NCI-H524 treated with DMSO at 0.1 percent for 48 hours (cell line): Measurements from ENCODE around the gene MLLT10.

ENCODE experiments used
- DNase-seq: peaks from one replicate; lab custom pipeline; 2025; lab: John Stamatoyannopoulos, UW

The MLLT10 gene

DNA sequence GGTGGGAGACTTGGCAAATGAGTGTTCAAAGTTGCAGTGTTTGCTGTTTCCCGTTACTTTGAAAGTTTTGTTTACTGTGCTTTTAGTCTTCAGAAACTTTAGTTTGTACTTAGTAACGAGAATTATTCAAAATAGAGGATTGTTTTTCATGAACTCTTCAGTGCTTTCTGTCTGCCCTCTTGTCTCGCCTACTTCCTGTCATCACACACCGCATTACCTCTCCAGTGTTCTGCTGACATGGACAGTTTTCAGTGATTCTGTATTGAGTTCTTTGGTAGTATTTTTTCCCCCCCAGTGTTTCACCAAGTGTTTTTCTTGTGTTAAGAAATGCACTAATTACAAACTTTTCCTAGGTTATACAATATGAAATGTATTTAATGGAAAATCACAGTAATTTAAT, 207.0 kb downstream of the MLLT10 start:
- DNase-seq: no peak

DNA sequence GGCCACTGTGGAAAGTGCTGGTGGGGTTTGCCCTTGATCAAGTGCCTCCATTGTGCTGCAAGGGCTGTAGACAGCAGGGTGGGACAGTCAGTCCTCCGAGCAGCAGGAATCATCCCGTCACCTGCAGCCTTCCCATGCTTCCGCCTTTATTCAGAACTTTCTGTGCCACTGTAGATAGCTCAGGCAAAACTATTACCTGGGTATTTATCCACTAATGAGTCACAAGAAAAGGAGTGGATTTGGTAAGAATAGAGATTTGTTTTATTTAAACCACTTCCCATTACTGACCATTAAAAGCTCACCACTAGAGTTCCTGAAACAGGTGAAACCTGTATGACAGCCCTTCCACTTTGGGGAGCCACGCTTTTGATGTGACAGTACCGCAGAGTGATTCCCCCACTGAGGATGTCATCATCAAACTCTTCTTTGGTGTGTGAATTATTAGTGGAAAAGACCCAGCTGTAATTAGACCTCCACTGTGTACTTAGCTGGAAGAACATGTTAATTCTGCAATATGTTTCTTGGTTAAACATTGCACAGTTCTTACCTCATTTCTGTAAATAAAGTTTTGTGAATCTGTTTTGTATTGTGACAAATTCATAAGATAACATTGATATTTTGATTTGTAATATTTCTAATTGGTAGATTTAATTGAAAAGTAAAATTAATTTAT, 208.8 kb downstream of the MLLT10 start:
- no peak for DNase-seq

GRCh38 chr10:21744223-21744622, 210.2 kb downstream of the MLLT10 start:
- DNase-seq: no peak

DNA sequence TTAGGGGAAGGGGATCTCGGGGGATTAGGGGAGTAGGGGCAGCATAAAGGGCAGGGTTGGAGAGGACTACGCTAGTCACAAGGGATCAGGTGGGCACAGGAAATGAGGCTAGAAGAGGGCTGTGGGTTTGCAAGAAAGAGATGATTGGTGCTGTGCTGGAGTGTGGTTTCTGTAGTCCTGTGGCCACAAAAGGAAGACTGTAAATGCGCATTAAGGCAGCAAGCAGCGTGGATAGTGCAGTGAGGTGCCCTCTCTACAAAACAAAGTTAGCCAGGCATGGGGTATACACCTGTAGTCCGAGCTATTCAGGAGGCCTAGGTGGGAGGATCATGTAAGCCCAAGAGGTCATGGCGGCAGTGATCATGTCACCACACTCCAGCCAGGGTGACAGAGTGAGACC, 212.1 kb downstream of the MLLT10 start:
- DNase-seq: no peak

- DNase-seq: no peak
These were observed 213.8 kb downstream of the MLLT10 start for GRCh38 chr10:21747809-21748208.

DNA sequence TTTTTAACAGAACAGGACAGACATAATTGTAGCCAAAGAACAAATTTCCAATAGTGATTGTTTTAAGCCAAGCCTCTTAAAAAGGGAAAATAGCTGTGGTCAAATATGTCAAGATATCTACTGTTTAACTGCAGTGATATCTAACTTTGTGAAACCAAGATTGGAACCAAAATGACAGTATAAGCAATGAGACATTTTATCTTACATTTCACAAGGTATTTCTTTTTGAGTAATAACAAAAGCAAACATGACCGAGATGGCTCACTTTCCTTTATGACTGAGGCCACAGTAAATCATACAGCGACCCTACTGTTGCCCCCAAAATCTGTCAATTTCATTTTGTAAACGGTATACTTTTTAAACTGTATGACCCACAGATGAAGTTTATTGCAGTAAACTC, 215.8 kb downstream of the MLLT10 start:
- DNase-seq: no peak

- no peak for DNase-seq
These were observed 216.4 kb downstream of the MLLT10 start for GRCh38 chr10:21750424-21750823.

DNA sequence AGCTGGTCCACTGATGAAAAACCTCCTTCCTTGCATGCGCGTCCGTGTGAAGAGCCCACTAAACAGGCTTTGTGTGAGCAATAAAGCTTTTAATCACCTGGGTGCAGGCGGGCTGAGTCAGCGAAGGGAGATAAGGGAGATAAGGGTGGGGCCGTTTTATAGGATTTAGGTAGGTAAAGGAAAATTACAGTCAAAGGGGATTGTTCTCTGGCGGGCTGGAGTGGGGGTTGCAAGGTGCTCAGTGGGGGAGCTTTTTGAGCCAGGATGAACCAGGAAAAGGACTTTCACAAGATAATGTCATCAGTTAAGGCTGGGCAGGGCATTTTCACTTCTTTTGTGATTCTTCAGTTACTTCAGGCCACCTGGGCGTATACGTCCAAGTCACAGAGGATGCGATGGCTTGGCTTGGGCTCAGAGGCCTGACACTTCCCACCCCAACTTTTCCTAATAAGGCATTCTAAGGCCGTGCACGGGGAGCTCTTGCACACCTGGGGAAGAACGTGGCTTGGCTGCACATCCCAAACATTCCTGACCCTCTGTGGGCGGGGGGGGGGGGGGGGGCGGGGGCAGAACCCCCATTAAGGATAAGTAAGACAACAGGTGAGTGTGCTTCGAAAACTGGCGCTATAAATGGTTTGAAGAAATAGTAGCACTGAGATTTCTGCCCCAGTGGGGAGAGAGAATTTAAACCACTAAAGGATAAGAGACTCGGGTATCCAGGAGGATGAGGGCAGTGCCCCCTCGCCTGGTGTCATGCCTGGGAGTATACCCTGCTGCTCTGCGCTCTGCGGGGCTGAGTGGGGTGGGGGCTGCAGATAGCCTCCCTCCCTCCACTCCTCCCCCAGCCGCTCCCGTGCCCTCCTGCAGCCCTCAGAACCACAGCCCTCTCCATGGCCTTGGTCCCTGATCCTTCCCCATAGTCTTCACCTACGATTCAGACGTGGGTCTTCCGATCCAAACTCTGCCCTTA, 217.6 kb downstream of the MLLT10 start:
- no peak for DNase-seq

DNA sequence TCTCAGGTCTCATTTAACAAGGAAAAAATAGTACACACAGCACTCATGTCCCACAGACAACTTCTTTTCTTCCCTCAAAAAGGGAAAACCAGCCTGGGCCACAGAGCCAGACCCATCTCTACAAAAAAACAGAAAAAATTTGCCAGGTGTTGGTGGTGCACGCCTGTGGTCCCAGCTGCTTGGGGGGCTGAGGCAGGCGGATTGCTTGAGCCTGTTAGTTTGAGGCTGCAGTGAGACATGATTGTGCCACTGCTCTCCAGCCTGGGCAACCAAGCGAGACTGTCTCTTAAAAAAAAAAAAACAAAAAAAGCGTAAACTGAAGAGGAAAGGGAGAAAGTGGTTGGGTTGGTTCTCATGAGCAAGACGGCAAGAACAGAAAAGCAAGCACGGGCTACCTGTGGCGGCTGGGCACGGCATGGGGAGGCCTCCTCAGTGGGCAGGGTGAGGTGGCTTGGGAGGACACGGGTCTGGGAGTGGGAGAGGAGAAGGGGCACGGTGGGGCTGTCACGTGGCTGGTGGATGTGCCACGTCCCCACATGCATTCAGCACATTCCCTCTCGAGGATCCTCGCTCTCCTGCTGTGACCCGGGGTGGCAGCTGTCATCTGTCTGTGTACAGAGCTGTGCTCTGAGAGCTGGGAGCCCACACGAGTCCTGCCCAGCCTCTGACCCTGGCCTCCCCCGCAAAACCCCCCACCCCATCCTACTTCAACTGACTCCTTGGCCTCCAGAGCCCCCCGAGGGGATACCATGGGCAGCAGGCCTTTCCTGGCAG, 219.7 kb downstream of the MLLT10 start:
- no peak for DNase-seq

DNA sequence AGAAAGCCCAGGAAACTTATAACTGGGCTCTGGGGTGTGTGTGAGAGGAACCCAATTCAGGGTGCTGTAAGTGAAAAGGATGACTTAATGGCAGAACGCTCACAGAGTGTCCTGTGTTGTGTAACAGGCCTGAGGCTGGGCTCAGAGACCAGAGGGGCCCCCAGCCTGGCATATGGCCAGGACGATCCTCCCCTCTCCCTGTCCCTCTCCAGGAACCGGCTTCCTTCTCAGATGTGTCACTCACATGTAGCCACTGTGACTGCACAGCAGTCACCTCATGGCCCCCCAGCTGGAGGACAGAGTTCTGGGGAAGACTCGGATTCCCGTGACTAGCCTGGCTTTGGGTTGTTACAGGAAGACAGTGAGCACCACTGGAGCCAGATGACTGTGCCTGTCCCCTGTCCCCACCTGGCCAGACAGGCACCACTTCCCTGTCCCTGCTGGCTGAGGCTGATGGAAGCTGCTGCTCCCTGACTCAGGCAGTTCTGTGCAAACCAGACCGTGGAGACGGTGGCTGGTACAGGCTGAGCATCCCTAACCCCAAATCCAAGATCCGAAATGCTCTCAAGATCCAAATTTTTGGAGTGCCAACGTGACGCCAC, 220.5 kb downstream of the MLLT10 start:
- DNase-seq: no peak

DNA sequence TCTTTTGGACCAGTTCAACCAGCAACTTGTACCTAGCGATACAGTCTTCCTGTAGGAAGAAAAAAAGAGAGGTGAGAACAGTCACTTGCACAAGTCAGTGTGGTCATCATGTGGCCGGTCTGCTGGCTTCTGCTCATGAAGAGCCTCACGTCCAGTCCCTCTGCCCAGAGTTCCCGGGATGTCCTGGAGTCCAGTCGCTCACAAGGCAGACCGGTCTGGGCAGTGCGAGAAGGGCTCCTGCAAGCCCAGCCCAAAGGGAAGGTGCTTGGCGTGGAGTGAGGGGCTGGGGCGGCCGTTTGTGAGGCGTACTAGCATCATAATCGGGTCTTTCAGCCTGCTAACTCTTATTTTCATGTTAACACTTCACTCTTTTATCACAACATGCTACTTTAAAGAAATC, 222.7 kb downstream of the MLLT10 start:
- DNase-seq: no peak

DNA sequence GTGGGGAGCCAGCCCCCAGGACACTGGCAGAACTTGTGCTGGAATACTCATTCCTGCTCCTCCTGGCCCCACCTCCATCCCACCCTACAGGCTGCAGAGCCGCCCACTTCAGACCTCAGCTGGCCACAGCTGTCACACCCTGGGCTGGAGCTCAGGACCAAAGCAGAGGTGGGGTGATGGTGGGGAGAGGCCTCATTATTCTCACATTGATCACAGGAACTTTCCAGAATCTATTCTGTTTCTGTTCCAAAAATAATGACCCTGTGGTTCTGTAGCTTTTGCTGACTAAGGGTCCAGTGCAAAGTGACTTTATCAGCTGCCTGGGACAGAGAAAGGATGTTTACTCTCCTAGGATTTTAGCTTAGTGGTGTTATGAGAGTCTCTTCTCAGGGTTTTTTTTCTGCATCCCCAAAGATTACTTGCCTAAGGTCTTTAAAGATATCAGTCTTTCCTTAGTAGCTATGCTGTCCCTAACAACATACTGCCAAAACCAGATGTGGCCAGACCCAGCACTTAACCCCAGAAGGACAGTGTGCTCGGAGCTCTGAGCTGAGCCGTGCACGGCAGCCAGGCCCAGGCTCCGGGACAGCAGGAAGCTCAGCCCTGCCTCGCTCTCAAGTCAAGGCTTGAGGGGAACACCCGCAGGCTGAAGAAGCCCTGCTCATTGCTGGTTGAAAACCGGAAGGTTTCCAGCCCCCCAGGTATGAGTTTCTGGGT, 223.3 kb downstream of the MLLT10 start:
- no peak for DNase-seq

GRCh38 chr10:21758239-21758638, 224.2 kb downstream of the MLLT10 start:
- no peak for DNase-seq

DNA sequence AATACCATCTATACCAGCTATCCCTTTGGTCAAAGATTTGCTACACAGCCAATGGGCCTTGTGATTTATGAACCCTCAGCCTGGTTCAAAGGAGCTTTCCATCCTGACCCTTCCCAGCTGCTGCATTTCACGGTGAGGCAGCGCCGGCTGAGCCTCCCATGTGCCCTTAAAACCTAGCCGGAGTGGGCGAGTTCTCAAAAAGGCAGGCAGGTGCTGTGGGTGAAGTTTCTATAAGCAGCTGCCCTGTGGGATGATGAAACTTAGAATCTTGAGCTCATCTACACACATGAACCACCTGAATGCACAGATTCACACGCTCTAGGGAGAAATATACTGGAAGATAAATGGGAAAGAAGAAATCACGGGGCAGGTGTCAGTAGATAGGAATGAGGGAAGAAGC, 224.7 kb downstream of the MLLT10 start:
- no peak for DNase-seq

DNA sequence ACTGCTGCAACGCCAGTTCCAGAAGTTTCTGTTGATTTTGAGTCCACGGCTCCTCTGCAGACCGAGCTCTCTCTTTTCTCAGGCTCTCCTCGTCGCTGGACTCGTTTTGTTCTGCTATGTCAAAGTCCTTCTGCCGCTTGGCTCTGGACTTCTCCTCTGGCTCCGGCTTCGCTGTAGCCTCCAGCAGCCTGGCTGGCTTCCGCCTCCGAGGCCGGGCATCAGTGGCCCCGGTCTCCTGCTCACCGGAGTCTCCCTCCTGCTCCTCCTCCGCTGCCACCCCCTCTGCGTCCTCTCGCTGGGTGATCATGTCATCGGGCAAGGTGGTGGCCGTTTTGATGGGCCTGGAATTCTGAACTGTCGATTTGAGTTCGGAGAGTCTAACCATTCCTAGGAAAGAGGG, 225.2 kb downstream of the MLLT10 start:
- no peak for DNase-seq

DNA sequence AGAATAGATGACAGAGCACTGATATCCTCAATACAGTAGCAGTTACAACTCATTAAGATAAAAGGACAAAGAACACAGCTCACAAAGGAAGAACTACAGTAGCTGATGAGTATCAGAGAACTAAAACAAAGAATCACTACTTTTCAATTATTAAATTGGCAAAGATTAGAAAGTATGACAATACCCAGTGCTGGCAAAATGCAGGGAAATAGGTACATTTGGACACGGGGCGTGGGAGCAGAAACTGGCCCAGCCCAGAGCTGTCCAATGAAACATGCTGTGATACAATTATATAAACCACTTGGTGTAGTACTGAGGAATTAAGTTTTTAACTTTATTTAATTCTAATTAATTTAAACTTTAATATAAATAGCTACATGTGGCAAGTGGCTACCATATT, 226.3 kb downstream of the MLLT10 start:
- DNase-seq: no peak

DNA sequence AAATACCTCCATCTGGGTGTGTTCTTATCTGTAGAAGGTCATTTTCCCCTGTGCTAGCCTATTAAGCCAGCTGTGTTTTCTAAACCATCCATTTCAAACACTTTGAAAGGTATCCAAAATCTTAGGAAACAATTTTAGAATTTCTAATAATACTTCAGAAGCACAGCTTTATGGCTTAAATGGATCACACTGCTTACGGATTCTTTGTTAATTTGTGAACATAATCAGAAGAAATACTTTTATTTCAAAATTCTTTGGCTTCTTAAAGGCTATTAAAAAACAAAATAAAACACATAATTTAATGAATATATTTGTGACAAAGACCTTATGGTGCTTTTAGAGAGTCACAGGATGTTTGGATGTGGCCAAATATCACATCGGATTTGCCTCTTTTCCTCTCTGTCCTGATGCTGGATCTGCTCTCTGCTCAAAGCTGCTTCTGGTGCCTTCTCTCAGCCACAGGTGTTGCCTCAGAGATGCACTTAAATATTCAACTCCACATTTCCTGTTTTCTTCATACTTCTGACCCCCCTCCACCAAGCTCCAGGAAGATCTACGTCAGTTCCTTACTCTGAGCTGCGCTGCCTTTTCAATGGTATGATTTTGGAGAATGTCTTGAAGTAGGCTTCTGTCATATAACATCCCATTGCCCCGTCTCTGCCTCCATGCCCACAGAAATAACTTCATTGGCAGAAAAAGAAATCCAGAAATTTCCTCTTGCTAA, 230.6 kb downstream of the MLLT10 start:
- DNase-seq: no peak

DNA sequence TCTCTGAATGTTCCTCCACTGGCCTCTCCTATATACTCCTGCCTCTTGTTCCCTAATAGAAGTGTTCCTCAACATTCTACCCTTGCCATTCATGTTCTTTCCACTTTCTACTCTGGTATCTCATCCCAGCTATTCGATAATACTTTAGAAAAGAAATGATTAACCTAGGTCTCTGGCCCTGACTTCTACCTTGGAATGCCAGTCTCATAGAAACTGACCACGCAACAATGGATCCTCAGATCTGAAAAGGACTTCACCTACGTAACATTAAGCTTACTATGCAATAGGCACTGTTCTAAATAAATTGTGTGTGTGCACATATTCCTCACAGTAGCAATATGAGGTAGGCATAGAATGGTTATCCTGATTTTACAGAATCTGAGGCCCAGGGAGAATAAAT, 235.0 kb downstream of the MLLT10 start:
- no peak for DNase-seq

DNA sequence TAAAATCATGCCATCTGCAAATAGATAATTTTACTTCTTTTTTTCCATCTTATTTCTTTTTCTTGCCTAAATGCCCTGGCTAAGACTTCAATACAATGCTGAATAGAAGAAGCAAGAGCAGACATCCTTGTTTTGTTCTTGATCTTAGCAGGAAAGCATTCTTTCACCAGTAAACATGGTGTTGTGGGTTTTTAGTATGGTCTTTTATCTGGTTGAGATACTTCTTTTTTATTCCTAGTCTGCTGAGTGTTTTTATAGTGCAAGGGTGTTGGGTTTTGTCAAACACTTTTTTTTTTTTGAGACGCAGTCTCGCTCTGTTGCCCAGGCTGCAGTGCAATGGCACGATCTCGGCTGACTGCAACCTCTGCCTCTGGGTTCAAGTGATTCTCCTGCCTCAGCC, 237.2 kb downstream of the MLLT10 start:
- no peak for DNase-seq

GRCh38 chr10:21776883-21777282, 242.9 kb downstream of the MLLT10 start:
- DNase-seq: no peak

GRCh38 chr10:21791276-21791675, 257.2 kb downstream of the MLLT10 start:
- DNase-seq: no peak
